ENCODE data around the gene UBE2E2. TPM values are rescaled to one million over a fixed set of nuclear protein-coding genes. Genes with fewer than 3 reads are reported as not detected.

The UBE2E2 gene
- total and polyA plus RNA-seq, 8 donors: 6.5 to 128 (median 18.9) TPM

GRCh38 chr3:23264413-23264812 is 61.3 kb downstream of the UBE2E2 start:
- TF ChIP-seq CTCF (IDR thresholded peaks at IDR 0.05): no peak
- no peak for TF ChIP-seq EP300 (IDR thresholded peaks at IDR 0.05)
- TF ChIP-seq POLR2AphosphoS5 (IDR thresholded peaks at IDR 0.05): no peak
- no peak for TF ChIP-seq POLR2A (IDR thresholded peaks at IDR 0.05)
- WGBS, 5 donors: 97 to 100% (median 100%) methylated on average over 1 of the region's 1 CpG

GRCh38 chr3:23270423-23270822 is 67.3 kb downstream of the UBE2E2 start:
- H3K9me3 ChIP-seq: peaks cover 0 to 13% (median 5%) of the 10 kb centered on the region in 4 donors
- intact Hi-C loops (cut with DNase I; ENCODE audit: low total_unique reads): no loop called here
- peaks cover 0 to 7% (median 0%) of the 10 kb centered on the region in 4 donors for H3K36me3 ChIP-seq
- H3K27me3 ChIP-seq: no peaks in the 10 kb centered on the region
- TF ChIP-seq EP300 (IDR thresholded peaks at IDR 0.05) (no peak), CTCF (IDR thresholded peaks at IDR 0.05) (no peak), POLR2AphosphoS5 (IDR thresholded peaks at IDR 0.05) (no peak), POLR2A (IDR thresholded peaks at IDR 0.05) (no peak)
- WGBS, 5 donors: 84 to 93% (median 86%) methylated on average over 3 of the region's 3 CpGs
- H3K4me3 ChIP-seq: no peak overlapping the region
- H3K27ac ChIP-seq: no peak overlapping the region
- no peak for DNase-seq
- H3K4me1 ChIP-seq: no peaks in the 10 kb centered on the region

More at GRCh38 chr3:23264413-23264812, 61.3 kb downstream of the UBE2E2 start:
- Histone ChIP-seq H3K4me3 (no peak overlapping the region), H3K27me3 (no peaks in the 10 kb centered on the region), H3K9me3 (no peaks in the 10 kb centered on the region), H3K4me1 (peaks cover 0 to 5% (median 0%) of the 10 kb centered on the region in 4 donors), H3K36me3 (no peaks in the 10 kb centered on the region), H3K27ac (no peak overlapping the region)
- no peak for DNase-seq
- intact Hi-C loops (cut with DNase I; ENCODE audit: low total_unique reads): no loop called here

- peaks cover 0 to 7% (median 0%) of the 10 kb centered on the region in 4 donors for H3K36me3 ChIP-seq
- H3K27me3 ChIP-seq: no peaks in the 10 kb centered on the region
- no peak overlapping the region for H3K27ac ChIP-seq
- intact Hi-C loops (cut with DNase I; ENCODE audit: low total_unique reads): no loop called here
- DNase-seq: no peak
- peaks cover 0 to 9% (median 5%) of the 10 kb centered on the region in 4 donors for H3K4me1 ChIP-seq
- TF ChIP-seq POLR2AphosphoS5 (IDR thresholded peaks at IDR 0.05) (no peak), EP300 (IDR thresholded peaks at IDR 0.05) (no peak)
- no peak overlapping the region for H3K4me3 ChIP-seq
- 93 to 94% (median 94%) methylated on average over 18 to 38 of the region's 38 CpGs for WGBS, 5 donors
- H3K9me3 ChIP-seq: peaks cover 0 to 13% (median 5%) of the 10 kb centered on the region in 4 donors
Measured at GRCh38 chr3:23271876-23272741, 69.0 kb downstream of the UBE2E2 start.

- H3K36me3 ChIP-seq: peaks cover 0 to 7% (median 0%) of the 10 kb centered on the region in 4 donors
- TF ChIP-seq EP300 (IDR thresholded peaks at IDR 0.05): no peak
- no peak for TF ChIP-seq CTCF (IDR thresholded peaks at IDR 0.05)
- TF ChIP-seq POLR2A (IDR thresholded peaks at IDR 0.05): no peak
- TF ChIP-seq POLR2AphosphoS5 (IDR thresholded peaks at IDR 0.05): no peak
- H3K9me3 ChIP-seq: peaks cover 0 to 13% (median 5%) of the 10 kb centered on the region in 4 donors
- no peak overlapping the region for H3K4me3 ChIP-seq
- no peak for DNase-seq
- no peaks in the 10 kb centered on the region for H3K27me3 ChIP-seq
- no peak overlapping the region for H3K27ac ChIP-seq
- peaks cover 0 to 16% (median 10%) of the 10 kb centered on the region in 4 donors for H3K4me1 ChIP-seq
- 85 to 96% (median 92%) methylated on average over 2 of the region's 2 CpGs for WGBS, 5 donors
- intact Hi-C loops (cut with DNase I; ENCODE audit: low total_unique reads): no loop called here
Measured at GRCh38 chr3:23272820-23273219, 69.7 kb downstream of the UBE2E2 start.

Data from stomach (tissue), 9 donors.